Head of caudate nucleus (tissue), 42 donors: ENCODE data around the gene RECK.
"Not testable (repeated sequence)": the region's sequence is repeated elsewhere in the genome, so short reads cannot be mapped to it uniquely, and the experiment has no call there.

Experiments used
- DNase-seq, 42 donors: peaks; one replicate each; pipeline versions ENCODE4 v3.0.0 to v3.0.0-alpha.2; 2020 to 2021; ENCODE audit warnings: mixed read lengths in 7 of 42
- intact Hi-C: fragments of 100-400 bp; cut with DNase I; formaldehyde crosslinking; loops from one replicate; pipeline ENCODE4 v1.15.0; 2022

Gene RECK

GRCh38 chr9:36045610-36046009 is 8.9 kb downstream of the RECK start:
- DNase-seq = no peak
- intact Hi-C loops = no loop called here

- no peak for DNase-seq
- intact Hi-C loops = no loop called here
Measured at GRCh38 chr9:36046923-36047322, 10.2 kb downstream of the RECK start.

- intact Hi-C loops = no loop called here
- no peak for DNase-seq
Measured at GRCh38 chr9:36049408-36049807, 12.7 kb downstream of the RECK start.

- no peak for DNase-seq
- intact Hi-C loops = no loop called here
Measured at GRCh38 chr9:36050476-36050875, 13.8 kb downstream of the RECK start.

GRCh38 chr9:36051317-36051716 is 14.6 kb downstream of the RECK start:
- intact Hi-C loops = no loop called here

GRCh38 chr9:36053971-36054370 is 17.3 kb downstream of the RECK start:
- DNase-seq = no peak
- intact Hi-C loops = no loop called here

More at GRCh38 chr9:36051317-36051716, 14.6 kb downstream of the RECK start:
- no peak for DNase-seq

GRCh38 chr9:36056896-36057295 is 20.2 kb downstream of the RECK start:
- DNase-seq = no peak

GRCh38 chr9:36063804-36064447 is 27.2 kb downstream of the RECK start:
- no peak for DNase-seq
- intact Hi-C loops = no loop called here

More at GRCh38 chr9:36056896-36057295, 20.2 kb downstream of the RECK start:
- intact Hi-C loops = no loop called here

- intact Hi-C loops = no loop called here
- DNase-seq = no peak
Measured at GRCh38 chr9:36064448-36065037, 27.8 kb downstream of the RECK start.

GRCh38 chr9:36074055-36074454 is 37.3 kb downstream of the RECK start:
- no peak for DNase-seq
- intact Hi-C loops = no loop called here

GRCh38 chr9:36074870-36075532 is 38.3 kb downstream of the RECK start:
- intact Hi-C loops = no loop called here
- peak; percentile 13 to 89 (median 68) for DNase-seq

- intact Hi-C loops = no loop called here
- DNase-seq = no peak
Measured at GRCh38 chr9:36078051-36078450, 41.3 kb downstream of the RECK start.

GRCh38 chr9:36080519-36080918 is 43.8 kb downstream of the RECK start:
- DNase-seq = no peak
- intact Hi-C loops = no loop called here

- no peak for DNase-seq
- intact Hi-C loops = no loop called here
Measured at GRCh38 chr9:36082931-36083330, 46.2 kb downstream of the RECK start.

- intact Hi-C loops = no loop called here
- no peak for DNase-seq
Measured at GRCh38 chr9:36086442-36086841, 49.7 kb downstream of the RECK start.

GRCh38 chr9:36087054-36087453 is 50.3 kb downstream of the RECK start:
- intact Hi-C loops, DNase-seq: not testable (repeated sequence)

GRCh38 chr9:36088020-36088419 is 51.3 kb downstream of the RECK start:
- intact Hi-C loops = no loop called here
- DNase-seq = no peak

GRCh38 chr9:36091026-36091953 is 54.6 kb downstream of the RECK start:
- intact Hi-C loops = no loop called here
- DNase-seq = no peak

GRCh38 chr9:36092014-36092413 is 55.3 kb downstream of the RECK start:
- intact Hi-C loops = no loop called here
- no peak for DNase-seq
